HG02943 (cell line): ENCODE data around the gene SND1.

Source experiments
- ATAC-seq: cut with Tn5 transposase; IDR thresholded peaks from one replicate; pipeline ENCODE4 v1.9.1; 2021; ENCODE audit warnings: mild to moderate bottlenecking, low read depth, moderate library complexity; ENCODE audit not compliant: unreplicated experiment

SND1 gene

DNA sequence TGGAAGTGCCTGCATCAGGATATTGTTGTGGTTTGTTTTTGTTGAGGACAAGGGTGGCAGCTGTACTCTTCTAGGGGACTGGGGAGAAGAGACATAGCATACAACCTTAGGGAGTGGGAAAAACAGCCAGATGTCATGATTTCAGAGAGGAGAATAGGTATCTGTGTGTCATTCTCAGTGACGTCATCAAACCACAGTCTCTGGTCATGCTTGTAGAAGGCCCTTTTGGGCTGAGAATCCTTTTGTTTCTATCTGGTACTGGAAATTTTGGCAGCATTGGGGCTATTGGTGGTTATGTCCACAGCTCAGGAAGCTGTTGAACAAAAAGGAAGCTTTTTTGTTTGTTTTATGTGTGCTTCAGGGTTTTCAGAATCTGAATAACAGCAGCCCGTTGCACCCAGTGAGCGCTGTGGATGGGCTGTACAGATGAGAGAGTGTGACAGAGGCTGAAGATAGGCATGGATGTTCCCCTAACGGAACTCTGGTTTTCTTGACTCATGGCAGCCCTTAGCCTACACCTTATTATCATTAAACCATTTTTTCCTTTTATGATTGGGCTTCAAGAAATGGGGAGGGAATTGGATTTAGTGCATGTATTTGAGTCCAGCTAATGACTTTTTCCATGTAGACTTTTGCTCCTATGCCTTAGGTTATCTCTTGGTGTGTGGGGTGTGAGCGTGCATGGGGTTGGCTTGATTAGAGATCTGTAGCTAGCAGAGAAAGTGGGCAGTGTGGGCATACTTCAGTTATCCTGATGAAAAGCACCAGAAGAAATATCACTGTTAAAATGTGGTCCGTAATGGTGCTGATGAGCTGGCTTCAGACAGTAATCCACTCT lies 65.7 kb downstream of the SND1 start:
- no peak for ATAC-seq

DNA sequence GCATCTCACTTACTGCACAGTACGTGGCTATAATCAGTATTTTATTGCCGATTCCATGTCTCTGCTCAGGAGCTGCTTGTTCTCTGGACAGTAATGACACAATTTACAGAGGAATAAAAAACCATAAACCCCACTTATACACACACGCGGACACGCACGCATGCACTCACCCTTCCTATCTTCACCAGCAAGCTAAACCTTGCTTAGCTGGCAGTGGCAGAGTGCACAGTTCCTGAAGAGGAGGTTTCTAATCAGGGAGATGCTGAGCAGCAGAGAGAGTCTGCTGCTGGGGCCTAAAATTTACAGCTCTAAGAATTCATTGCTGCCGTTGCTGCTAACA lies 66.3 kb downstream of the SND1 start:
- no peak for ATAC-seq

- no peak for ATAC-seq
These were observed 74.5 kb downstream of the SND1 start for GRCh38 chr7:127726476-127726875.

GRCh38 chr7:127730658-127731276 lies 78.8 kb downstream of the SND1 start:
- ATAC-seq, result no peak

DNA sequence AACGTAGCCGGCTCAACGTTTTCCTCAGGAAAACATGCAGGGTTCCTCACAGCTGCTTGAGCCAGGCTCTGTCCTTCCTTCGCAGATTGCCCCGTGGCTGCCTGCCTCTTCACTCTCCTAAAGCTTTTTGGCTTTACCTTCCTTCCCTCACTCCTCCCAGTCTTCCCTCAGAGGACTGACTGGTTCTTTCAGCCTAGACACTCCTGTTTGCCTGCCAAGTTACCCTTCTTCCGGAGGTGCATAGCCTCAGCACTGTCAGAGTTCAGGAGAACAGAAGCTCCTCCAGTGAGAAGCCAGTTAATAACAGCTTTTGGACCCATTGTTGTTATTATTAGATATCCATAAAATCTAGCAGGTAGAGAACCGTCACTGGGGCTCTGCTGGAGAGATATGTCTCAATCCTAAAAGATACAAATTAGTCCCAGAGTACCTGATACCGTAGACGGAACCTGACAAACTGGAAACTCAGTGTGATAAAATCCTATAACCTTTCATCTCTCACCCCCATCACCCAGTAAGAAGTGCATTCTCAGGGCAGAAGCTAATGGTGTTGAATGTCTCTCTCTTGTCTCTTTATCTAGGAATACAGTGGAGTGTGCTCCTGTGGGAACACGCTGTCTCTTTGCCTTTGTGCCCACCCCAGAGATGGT lies 79.6 kb downstream of the SND1 start:
- ATAC-seq, result no peak

DNA sequence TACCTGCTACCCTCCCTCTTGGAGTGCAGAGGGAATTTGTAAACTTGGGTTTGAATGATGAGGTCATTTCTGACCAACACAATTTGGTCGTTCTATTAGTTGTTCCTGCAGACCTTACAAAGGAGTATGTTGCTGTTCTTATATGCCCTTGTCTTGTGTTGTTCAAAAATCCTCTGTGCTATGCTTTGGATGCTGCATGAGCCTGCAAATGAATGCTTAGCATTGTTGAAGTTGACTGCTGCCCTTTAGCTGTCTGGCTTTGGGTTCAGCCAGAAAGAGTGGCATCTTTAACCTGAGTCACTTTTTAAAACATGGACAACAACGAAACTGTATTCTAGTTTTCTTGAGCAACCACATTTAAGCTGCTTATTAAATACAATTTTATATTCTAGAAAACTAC lies 80.3 kb downstream of the SND1 start:
- no peak for ATAC-seq

DNA sequence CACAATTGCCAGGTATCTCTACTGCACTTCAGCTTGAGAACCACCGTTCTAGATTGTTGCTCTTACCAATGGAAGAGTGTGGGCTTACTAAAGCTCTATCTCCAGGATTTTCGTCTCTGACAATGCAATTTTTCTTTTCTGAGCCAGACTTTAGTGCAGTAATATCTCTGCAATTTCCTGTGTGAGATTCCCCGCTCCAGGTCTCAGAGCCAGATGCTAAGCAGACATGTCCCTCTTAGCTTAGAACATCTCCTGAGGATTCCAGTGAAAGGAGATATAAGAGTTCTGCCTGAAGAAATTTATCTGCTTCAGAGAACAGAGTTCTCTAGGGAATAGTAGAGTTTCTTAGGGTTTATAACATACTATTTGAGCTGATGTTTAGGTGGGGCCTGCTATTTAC lies 82.0 kb downstream of the SND1 start:
- ATAC-seq, result no peak

DNA sequence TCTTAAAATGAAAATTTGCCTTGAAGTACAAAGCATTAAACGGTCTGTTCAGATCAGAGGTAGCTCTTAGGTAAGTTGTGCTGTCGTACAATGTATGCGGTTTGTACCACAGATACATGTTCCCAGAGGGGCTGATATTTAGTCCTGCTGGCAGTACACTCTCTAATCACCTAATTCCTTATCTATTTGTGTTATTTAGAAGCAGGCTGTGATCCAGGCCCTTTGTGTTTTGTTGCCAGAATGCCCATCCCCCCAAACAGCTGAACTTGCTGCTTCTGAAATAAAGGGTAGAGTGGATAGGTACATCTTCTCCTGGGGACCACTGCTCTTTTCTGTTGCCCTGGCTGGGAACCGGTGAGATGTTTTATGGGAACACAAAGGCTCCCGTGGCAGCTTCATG lies 84.5 kb downstream of the SND1 start:
- no peak for ATAC-seq

- no peak for ATAC-seq
These were observed 86.9 kb downstream of the SND1 start for GRCh38 chr7:127738859-127739258.

- ATAC-seq, result no peak
These were observed 89.9 kb downstream of the SND1 start for GRCh38 chr7:127741764-127742375.

DNA sequence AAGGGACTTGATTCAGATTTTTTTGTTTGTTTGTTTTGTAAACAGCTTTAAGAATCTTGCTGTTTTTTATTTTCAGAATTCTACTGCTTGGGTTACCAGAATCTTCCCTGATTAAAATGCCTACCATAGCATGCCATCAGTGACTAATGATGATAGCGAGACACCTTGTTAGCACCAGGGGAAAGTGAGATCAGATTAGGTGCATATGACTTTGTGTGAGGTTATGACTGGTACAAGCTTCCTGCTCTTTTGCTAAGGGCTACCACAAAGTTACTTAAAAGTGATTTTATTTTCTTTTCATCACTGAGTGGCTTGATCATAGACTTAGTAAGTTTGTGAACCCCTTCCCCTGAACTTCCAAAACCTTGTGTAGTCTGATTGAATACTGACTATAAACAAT lies 93.5 kb downstream of the SND1 start:
- no peak for ATAC-seq

DNA sequence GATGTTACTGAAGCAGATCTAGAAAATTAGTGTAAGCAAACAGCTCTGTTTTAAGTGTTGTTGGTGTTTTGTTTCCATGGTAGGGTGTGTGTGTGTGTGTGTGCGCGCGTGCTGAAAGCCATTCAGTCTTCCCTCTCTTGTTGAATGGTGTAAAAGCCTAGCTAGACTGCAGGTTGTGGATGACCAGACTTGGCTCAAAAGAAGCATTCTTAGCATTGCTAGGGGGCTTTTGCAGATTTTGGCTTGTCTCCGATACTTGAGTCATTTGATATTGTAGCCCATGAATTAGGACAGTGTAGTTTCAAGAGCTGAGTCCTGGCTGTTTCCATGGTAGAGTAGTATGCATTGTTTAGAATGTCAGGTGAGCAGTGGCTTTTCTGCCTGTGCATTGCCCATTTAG lies 99.1 kb downstream of the SND1 start:
- no peak for ATAC-seq

- no peak for ATAC-seq
These were observed 99.8 kb downstream of the SND1 start for GRCh38 chr7:127751490-127752448.

- no peak for ATAC-seq
These were observed 100.8 kb downstream of the SND1 start for GRCh38 chr7:127752829-127753228.

- ATAC-seq, result no peak
These were observed 102.5 kb downstream of the SND1 start for GRCh38 chr7:127754457-127754856.

DNA sequence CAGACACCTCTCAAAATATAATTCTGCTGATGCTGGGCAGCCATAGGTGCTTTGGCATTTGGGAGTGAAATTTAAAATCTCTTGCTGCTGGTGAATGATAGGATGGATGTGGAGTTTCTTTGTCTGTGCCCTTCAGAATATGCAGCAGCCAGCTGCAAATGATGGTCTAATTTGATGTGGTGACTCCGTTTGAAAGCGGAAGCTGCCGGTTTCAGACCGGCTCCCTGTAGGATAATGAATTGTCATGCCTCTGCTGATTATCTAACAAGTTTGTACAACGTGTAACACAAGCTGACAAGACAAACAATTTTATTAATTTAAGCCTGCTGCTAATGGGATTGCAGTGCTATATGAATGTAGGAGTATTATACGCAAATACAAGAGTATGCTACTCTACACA lies 103.5 kb downstream of the SND1 start:
- no peak for ATAC-seq

DNA sequence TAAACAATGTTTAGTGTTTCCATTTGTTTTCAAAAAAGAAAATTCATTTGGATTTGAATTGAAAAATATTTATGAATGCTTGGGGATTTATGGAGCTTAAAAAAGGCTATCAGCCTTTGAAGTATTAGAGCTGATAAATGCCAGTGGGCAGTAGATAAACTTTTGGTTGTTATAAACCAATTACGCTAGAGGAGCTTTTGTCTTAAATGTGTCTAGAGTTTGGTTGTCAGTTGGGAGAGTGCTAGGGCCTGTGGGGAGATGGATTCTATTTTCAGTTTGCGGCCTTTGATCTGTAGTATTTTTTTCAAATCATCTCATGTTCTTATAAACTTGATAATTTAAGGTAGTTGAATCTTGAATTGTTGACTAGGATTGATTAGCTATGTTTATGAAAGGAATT lies 104.0 kb downstream of the SND1 start:
- no peak for ATAC-seq

DNA sequence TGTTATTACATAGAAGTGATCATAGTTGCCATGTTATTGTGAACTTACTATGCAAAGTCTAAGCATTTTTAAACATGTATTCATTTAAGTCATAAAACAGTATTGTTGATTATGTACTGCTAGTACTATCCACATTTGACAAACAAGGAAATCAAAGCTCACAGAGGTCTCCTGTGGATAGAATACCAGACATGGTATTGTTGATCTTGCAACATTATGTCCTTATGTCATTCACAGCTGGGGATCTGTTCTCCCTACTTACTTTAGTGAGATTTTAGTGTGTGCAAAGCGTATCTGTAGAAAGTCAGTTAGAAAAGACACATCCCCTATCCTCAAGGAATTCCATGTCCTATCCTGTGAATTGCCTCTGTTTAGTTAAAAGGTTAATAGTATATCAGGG lies 106.1 kb downstream of the SND1 start:
- no peak for ATAC-seq

DNA sequence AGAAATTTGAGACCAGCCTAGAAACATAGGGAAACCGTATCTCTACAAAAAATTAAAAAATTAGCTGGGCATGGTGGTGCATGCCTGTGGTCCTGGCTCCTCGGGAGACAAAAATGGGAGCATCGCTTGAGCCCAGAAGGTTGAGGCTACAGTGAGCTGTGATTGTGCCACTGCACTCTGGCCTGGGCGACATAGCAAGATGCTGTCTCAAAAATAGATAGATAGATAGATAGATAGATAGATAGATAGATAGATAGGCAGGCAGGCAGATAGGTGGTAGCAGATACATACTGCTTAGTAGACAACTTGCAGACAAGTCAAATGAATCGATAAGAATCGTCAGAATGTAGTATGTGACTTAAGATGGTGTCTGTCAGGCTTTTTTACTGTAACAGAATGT lies 106.9 kb downstream of the SND1 start:
- ATAC-seq, result no peak

- ATAC-seq, result no peak
These were observed 108.0 kb downstream of the SND1 start for GRCh38 chr7:127759945-127760421.
